BLaER1 (cell line): ENCODE results near the gene ADAMTS2.
A peak's percentile ranks its signal among the peaks of the same experiment; 100 is the strongest.

Experiments
- H3K27ac ChIP-seq: shearing (Covaris generic); formaldehyde crosslinking; 2 replicates; pipeline ENCODE4 v1.8.1; 2022
- H3K27me3 ChIP-seq: shearing (Covaris generic); formaldehyde crosslinking; 2 replicates; pipeline ENCODE4 v1.8.1; 2022
- H3K36me3 ChIP-seq: shearing (Covaris generic); formaldehyde crosslinking; 2 replicates; pipeline ENCODE4 v1.8.1; 2022
- H3K4me1 ChIP-seq: shearing (Covaris generic); formaldehyde crosslinking; 2 replicates; pipeline ENCODE4 v1.8.1; 2022
- H3K4me2 ChIP-seq: shearing (Covaris generic); formaldehyde crosslinking; 2 replicates; pipeline ENCODE4 v1.8.1; 2022
- H3K4me3 ChIP-seq: shearing (Covaris generic); formaldehyde crosslinking; 2 replicates; pipeline ENCODE4 v1.8.1; 2022
- H3K9ac ChIP-seq: shearing (Covaris generic); formaldehyde crosslinking; 2 replicates; pipeline ENCODE4 v1.8.1; 2022
- H3K9me3 ChIP-seq: shearing (Covaris generic); formaldehyde crosslinking; 2 replicates; pipeline ENCODE4 v1.8.1; 2022
- H4K20me1 ChIP-seq: shearing (Covaris generic); formaldehyde crosslinking; 2 replicates; pipeline ENCODE4 v1.8.1; 2022
- Cebpa-rat ChIP-seq: shearing (Covaris generic); IDR thresholded peaks from 2 replicates; pipeline ENCODE4 v1.8.1; 2022

ADAMTS2 gene

GRCh38 chr5:179192891-179193470 is 152.3 kb downstream of the ADAMTS2 start:
- Histone ChIP-seq H3K4me2 (peak overlapping the region; percentile 2; the same call in 1 of the 2 replicates), H3K9me3 (no peaks in the 10 kb centered on the region), H3K27ac (no peak overlapping the region), H3K27me3 (no peaks in the 10 kb centered on the region), H3K4me3 (no peak overlapping the region), H3K9ac (no peak overlapping the region), H3K36me3 (no peaks in the 10 kb centered on the region), H4K20me1 (no peaks in the 10 kb centered on the region), H3K4me1 (peaks cover 7% of the 10 kb centered on the region; the same call in 1 of the 2 replicates)
- TF ChIP-seq Cebpa-rat = no peak

- H3K4me2 ChIP-seq = peak overlapping the region; percentile 2; the same call in 1 of the 2 replicates
- no peak overlapping the region for H3K4me3 ChIP-seq
- H3K36me3 ChIP-seq = no peaks in the 10 kb centered on the region
- no peak overlapping the region for H3K9ac ChIP-seq
- no peaks in the 10 kb centered on the region for H3K9me3 ChIP-seq
- H3K4me1 ChIP-seq = peaks cover 7% of the 10 kb centered on the region; the same call in 1 of the 2 replicates
- no peaks in the 10 kb centered on the region for H3K27me3 ChIP-seq
- TF ChIP-seq Cebpa-rat = no peak
- H4K20me1 ChIP-seq = no peaks in the 10 kb centered on the region
- H3K27ac ChIP-seq = no peak overlapping the region
Observed at GRCh38 chr5:179192185-179192890, 152.9 kb downstream of the ADAMTS2 start.

GRCh38 chr5:179191506-179192184 is 153.6 kb downstream of the ADAMTS2 start:
- Histone ChIP-seq H4K20me1 (no peaks in the 10 kb centered on the region), H3K9me3 (no peaks in the 10 kb centered on the region), H3K4me3 (no peak overlapping the region), H3K36me3 (no peaks in the 10 kb centered on the region), H3K27me3 (no peaks in the 10 kb centered on the region), H3K27ac (no peak overlapping the region), H3K4me1 (peaks cover 7% of the 10 kb centered on the region; the same call in 1 of the 2 replicates), H3K4me2 (no peak overlapping the region), H3K9ac (no peak overlapping the region)
- no peak for TF ChIP-seq Cebpa-rat

GRCh38 chr5:179190851-179191505 is 154.3 kb downstream of the ADAMTS2 start:
- Histone ChIP-seq H3K4me2 (no peak overlapping the region), H3K27me3 (no peaks in the 10 kb centered on the region), H3K27ac (no peak overlapping the region), H3K9me3 (no peaks in the 10 kb centered on the region), H3K36me3 (no peaks in the 10 kb centered on the region), H4K20me1 (no peaks in the 10 kb centered on the region), H3K4me1 (peaks cover 7% of the 10 kb centered on the region; the same call in 1 of the 2 replicates), H3K4me3 (no peak overlapping the region), H3K9ac (no peak overlapping the region)
- no peak for TF ChIP-seq Cebpa-rat

- H3K4me1 ChIP-seq = peaks cover 7% of the 10 kb centered on the region; the same call in 1 of the 2 replicates
- H4K20me1 ChIP-seq = no peaks in the 10 kb centered on the region
- no peaks in the 10 kb centered on the region for H3K9me3 ChIP-seq
- no peak overlapping the region for H3K4me3 ChIP-seq
- H3K27me3 ChIP-seq = no peaks in the 10 kb centered on the region
- no peak for TF ChIP-seq Cebpa-rat
- no peak overlapping the region for H3K9ac ChIP-seq
- H3K4me2 ChIP-seq = no peak overlapping the region
- H3K36me3 ChIP-seq = no peaks in the 10 kb centered on the region
- H3K27ac ChIP-seq = no peak overlapping the region
Observed at GRCh38 chr5:179188636-179189035, 156.6 kb downstream of the ADAMTS2 start.

GRCh38 chr5:179187681-179188575 is 157.3 kb downstream of the ADAMTS2 start:
- Histone ChIP-seq H3K36me3 (no peaks in the 10 kb centered on the region), H3K4me3 (no peak overlapping the region), H3K27me3 (no peaks in the 10 kb centered on the region), H4K20me1 (no peaks in the 10 kb centered on the region), H3K27ac (no peak overlapping the region), H3K4me1 (peaks cover 7% of the 10 kb centered on the region; the same call in 1 of the 2 replicates), H3K9me3 (no peaks in the 10 kb centered on the region), H3K4me2 (no peak overlapping the region), H3K9ac (no peak overlapping the region)
- no peak for TF ChIP-seq Cebpa-rat

- H3K4me1 ChIP-seq = peaks cover 8% of the 10 kb centered on the region; the same call in 1 of the 2 replicates
- H3K36me3 ChIP-seq = no peaks in the 10 kb centered on the region
- no peak overlapping the region for H3K4me3 ChIP-seq
- no peak overlapping the region for H3K27ac ChIP-seq
- H4K20me1 ChIP-seq = no peaks in the 10 kb centered on the region
- no peaks in the 10 kb centered on the region for H3K27me3 ChIP-seq
- H3K9ac ChIP-seq = no peak overlapping the region
- no peak overlapping the region for H3K4me2 ChIP-seq
- H3K9me3 ChIP-seq = no peaks in the 10 kb centered on the region
- TF ChIP-seq Cebpa-rat = no peak
Observed at GRCh38 chr5:179187229-179187678, 158.0 kb downstream of the ADAMTS2 start.

GRCh38 chr5:179186801-179187200 is 158.5 kb downstream of the ADAMTS2 start:
- H4K20me1 ChIP-seq = no peaks in the 10 kb centered on the region
- no peak overlapping the region for H3K4me2 ChIP-seq
- H3K9me3 ChIP-seq = no peaks in the 10 kb centered on the region
- no peaks in the 10 kb centered on the region for H3K27me3 ChIP-seq
- peaks cover 9% of the 10 kb centered on the region for H3K4me1 ChIP-seq
- H3K4me3 ChIP-seq = no peak overlapping the region
- no peak overlapping the region for H3K27ac ChIP-seq
- no peaks in the 10 kb centered on the region for H3K36me3 ChIP-seq
- no peak for TF ChIP-seq Cebpa-rat
- no peak overlapping the region for H3K9ac ChIP-seq

- no peak overlapping the region for H3K4me2 ChIP-seq
- no peak for TF ChIP-seq Cebpa-rat
- no peak overlapping the region for H3K27ac ChIP-seq
- no peak overlapping the region for H3K4me3 ChIP-seq
- no peaks in the 10 kb centered on the region for H3K27me3 ChIP-seq
- no peaks in the 10 kb centered on the region for H3K36me3 ChIP-seq
- no peak overlapping the region for H3K9ac ChIP-seq
- H4K20me1 ChIP-seq = no peaks in the 10 kb centered on the region
- H3K4me1 ChIP-seq = peaks cover 18% of the 10 kb centered on the region
- H3K9me3 ChIP-seq = no peaks in the 10 kb centered on the region
Observed at GRCh38 chr5:179185941-179186411, 159.3 kb downstream of the ADAMTS2 start.
